Bone marrow (tissue), 2 donors: ENCODE results near the gene PRRG4.
A peak's percentile ranks its signal among the peaks of the same experiment; 100 is the strongest.
"Not testable (repeated sequence)": the region's sequence is repeated elsewhere in the genome, so short reads cannot be mapped to it uniquely, and the experiment has no call there.

Experiments
- DNase-seq, 2 donors: peaks; one replicate each; lab custom pipeline; 2025; lab: John Stamatoyannopoulos, UW

PRRG4 gene

DNA sequence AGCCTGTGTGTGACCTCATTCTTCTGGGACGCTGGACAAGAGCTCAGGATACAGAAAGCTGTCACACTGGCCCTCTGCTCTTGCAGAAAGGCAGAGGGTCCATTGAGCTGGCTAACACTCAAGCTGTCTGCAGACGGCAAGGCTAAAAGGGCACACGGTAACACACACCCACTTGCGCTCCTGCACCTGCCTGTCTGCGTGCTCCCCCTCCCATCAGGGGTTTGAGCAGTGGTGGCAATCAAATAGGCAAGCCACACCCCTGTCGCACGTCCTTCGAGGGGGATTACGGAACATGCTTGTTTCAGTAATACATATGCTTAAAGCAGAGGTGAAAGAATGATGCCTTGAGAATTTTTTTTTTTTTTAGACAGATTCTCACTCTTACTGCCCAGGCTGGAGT is 55.8 kb downstream of the PRRG4 start:
- DNase-seq = no peak

DNA sequence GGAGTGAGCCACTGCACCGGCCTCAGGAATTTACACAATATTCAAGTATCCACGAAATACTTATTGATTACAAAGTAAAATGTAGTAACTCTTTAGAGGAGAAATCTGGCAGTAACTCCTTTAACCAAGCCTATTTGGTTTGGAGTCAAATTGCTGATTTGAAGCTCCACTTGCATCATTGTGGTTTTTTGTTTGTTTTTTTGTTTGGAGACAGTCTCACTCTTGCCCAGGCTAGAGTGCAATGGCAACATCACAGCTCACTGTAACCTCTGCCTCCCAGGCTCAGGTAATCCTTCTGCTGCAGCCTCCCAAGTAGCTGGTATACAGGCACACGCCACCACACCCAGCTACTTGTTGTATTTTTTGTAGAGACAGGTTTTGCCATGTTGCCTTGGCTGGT is 56.5 kb downstream of the PRRG4 start:
- DNase-seq = no peak

DNA sequence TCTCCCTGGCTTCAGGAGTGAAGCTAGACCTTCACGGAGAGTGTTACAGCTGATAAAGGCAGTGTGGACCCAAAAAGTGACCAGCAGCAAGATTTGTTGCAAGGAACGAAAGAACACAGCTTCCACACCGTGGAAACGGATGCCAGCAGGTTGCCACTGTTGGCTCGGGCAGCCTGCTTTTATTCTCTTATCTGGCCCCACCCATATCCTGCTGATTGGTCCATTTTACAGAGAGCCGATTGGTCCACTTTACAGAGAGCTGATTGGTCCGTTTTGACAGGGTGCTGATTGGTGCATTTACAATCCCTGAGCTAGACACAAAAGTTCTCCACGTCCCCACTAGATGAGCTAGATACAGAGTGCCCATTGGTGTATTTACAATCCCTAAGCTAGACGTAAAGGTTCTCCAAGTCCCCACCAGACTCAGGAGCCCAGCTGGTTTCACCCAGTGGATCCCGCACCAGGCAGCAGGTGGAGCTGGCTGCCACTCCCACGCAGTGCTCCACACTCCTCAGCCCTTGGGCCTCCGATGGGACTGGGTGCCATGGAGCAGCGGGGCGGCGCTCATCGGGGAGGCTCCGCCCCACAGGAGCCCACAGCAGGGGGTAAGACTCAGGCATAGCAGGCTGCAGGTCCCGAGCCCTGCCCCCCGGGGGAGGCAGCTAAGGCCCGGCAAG is 58.1 kb downstream of the PRRG4 start:
- not testable (repeated sequence) for DNase-seq

DNA sequence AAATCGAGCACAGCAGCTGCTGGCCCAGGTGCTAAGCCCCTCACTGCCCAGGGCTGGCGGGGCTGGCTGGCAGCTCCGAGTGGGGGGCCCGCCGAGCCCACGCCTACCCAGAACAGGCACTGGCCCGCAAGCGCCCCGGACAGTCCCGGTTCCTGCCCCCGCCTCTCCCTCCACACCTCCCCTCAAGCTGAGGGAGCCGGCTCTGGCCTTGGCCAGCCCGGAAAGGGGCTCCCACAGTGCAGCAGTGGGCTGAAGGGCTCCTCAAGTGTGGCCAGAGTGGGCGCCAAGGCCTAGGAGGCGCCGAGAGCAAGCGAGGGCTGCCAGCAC is 58.6 kb downstream of the PRRG4 start:
- DNase-seq = not testable (repeated sequence)

DNA sequence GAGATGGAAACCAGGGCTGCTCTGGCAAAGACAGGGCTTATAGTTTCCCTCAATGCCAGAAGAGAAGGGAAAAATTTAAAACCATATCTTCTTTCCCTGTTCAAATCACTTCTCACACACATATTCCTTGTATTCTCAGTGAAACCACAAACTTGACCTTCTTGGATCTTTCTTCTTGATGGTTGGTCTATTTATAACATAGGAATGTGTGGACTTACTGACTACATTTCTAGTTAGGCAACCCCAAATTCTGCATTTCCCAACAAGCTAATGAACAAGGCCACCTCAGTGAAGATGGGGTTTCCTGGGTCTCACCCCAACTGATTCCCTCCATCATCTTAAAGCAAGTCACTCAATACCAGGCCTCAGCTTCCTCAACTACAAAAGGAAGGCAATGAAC is 59.1 kb downstream of the PRRG4 start:
- DNase-seq = no peak

DNA sequence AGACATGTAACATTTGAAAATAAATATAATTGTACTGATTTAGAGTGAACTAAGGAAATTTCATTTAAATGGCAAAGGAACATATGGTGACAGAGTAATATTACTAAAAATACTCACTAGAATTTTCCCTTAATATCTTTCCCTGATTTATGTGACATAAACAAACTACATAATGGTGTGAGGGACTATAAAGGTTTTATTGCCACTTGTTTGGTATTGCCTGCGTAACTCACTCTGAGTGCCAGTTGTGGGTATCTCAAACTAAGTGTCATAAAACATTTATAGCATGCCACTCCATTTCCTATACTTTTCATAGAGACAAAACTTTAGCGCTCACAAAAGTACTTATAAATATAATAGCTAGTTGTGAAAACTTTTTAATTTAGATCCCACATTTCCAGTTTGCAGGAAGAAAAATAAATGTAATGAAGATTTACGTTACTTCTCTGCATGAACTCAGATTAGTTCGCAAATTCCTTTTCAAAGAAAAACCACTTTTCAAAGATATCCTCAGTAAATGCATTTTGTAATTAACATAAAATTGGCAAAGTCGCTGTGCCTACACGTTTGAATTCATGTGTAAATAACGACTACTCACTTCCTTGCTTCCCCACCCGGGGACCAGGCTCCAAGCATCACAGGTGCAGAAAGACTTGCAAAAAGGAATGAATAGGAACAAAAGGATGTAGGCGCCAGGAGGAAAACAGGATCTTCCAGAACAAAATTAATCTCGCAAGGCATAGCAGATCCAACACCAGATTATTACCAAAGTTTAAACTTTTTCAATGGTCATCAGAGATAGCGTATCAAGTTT is 61.3 kb downstream of the PRRG4 start:
- no peak for DNase-seq

DNA sequence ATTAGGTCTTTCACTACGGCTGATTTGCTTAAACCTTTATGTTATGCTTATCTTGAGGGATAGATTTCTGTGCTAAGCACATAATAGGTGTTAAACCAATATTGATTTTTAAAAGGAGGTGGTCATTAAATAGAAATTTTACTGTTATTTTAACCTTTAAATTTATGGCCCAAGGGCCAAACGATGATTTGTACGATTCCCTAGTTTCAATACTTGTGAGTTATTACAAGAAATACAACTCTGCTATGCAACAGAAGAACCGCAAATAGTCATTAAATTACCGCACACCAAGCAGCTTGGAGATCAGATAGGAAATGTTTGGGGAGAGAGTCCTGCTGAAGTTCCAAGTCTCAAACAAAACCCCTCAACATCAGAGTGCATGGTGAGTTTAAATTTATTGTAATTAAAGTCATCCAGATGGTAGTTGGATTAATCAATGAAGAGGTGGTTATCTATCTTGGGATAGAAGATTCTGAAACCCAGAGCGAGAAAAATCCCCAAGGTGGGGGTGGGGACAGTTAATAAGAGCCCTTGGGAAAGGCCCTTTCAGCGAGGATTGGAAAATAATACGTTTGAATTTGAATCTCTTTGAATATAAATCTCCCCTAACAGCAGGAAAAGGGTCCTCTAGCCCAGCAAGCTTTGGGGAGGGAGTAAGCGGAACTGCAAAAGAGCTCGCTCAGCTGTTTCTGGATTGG is 62.1 kb downstream of the PRRG4 start:
- peak in 1 of 2 donors; percentile 56 for DNase-seq

DNA sequence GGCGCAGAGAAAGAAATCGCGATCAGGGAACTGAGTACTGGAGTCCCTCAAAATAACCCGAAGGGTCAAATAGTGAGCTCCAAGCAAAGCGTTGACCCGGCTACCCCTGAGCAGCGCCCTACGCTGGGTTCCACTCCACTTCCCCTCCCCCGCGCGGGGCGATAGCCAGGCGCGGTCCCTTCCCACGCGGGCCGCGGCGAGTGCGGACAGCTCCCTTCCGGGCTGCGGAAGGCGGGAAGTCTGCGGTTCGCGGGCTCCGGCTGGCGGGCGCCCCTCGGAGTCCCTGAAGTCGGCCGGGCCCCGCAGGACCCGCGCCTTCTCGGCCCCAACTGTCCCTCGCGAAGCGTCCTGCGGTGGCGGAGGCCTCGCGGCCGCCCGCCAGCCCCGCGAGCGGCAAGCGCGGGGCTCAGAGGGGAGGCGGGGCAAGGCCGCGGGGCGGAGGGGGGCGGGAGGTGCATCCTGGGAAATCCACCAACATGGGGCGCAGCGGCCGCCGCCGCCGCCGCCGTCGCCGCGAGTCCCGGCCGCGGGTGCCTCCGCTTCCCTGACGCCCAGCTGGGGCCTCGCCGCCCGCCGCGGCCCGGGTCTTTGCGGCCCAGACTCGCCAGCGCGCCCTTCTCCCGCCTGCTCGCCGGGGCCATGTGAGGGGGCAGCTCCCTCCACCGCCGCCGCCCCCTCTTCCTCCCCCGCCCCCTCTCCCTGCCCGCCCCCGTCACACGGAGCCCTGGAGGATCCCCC is 62.8 kb downstream of the PRRG4 start, which contains the start of gene QSER1:
Gene QSER1 (plus strand): TSS at position 457 of the 738 bp plus-strand sequence. CDS start 315 bp downstream, outside the sequence.
- peak; percentile 30 to 78 for DNase-seq

DNA sequence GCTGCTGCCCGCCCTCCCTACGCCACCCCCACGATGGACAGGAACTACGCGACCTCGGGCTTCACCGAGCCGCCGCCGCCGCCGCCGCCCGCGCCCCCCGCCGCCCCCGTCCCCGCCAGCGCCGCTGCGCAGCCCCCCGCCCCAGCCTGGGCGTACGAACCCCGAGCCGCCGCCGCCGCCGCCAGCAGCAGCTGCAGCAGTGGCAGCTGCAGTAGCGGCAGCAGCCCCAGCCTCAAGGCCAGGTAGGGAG is 63.3 kb downstream of the PRRG4 start:
- DNase-seq = no peak

DNA sequence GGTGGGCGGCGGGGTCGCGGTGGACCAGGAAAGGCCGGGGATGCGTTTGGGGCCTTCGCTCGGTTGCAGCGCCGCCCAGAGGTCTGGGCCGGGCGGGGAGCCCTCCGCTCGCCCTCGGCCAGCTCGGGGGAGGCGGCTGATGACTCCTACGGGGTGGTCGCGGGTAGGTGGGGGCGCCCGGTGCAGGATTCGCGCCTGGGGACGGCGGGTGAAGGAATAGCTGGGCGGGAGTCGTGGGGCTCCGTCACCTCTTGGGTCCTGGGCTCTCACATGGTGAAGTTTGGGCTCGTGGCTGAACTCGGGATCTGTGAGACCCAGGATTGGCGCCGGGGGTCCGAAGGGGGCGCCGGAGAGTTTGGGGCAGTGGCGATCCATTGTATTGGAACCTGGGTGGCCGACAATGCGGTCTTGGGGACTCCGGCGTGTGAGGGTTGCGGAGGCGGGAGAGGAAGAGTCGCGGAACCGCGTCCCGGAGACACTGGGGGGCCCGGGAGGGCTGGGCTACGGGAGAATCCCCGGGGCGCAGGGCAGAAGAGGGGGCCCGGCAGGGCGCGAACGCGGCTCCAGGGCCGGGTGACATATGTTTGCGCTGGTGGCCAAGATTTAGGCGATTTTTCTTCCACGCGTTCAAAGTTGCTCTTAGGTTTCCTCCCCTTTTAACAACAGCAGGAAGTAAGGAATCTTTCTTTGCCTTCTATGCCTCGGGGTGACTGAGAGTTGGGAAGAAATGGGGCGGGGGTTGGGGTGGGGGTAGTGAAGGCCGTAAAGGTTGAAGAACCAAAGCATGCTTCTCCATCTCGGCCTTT is 63.8 kb downstream of the PRRG4 start:
- DNase-seq = peak; percentile 30 to 50

DNA sequence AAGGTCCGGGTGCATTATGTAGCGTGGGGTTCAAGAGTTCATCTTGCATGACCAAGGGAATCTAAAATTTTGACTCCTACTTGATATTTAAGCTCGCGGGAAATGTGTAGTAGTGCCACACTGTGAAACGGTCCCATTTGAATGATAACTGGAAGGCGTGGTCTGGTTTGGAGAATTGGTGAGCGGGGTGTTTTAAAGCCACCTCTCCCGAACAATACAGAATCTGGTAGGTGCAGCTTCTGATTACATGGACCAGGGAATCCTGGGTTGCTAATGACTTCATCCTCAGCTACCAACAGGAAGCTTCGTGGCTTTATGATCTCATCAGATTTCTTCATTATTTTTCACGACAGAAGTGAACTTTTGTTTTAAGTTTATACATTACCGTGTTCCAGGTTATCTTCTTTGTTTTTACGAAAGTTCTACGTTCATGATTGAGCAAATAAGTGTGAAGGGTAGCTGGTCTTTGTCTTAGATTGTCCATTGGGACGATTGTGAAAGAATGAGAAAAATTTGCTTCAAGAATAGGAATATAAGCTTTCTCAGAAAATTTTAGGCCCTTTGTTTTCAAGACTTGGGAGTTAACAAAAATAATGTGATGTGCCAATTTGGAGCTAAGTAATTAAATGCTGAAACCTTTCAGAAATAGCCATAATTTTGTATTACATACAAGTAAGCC is 64.6 kb downstream of the PRRG4 start:
- peak in 1 of 2 donors; percentile 15 for DNase-seq

DNA sequence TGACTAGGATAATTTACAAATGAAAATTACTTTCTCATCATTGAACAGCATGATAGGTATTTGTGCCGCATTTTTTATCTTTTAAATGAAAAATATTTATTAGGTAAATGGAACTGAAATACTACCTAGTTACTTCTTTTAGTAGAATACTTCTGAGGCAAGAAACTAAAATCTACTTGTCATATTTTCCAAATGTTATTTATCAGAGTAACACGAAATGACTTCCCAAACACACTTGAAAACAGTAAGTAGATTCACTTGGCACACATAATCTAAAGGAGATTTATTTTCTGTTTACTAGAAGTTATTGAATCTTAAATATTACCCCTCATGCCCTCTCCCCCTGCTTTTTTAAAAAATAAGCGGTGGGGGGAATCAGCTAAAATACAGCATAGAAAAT is 65.2 kb downstream of the PRRG4 start:
- DNase-seq = no peak

DNA sequence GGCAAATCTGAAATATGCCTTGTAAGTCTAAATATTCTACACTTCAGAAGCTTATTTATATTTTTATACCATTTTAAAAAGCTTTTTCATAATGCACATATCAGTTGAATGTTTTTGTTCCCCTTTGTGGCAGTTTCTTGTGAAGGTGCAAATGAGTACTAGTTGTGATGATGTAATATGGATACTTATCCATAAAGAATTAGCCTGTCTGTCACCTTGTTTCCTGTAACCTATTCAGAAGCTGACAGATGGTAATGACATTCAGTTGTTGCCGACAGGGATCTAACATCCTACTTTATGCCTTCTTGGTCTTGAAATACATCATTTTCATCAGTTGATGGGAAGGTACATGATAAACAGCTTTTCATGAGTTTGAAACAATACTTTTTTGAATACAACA is 65.7 kb downstream of the PRRG4 start:
- DNase-seq = no peak

DNA sequence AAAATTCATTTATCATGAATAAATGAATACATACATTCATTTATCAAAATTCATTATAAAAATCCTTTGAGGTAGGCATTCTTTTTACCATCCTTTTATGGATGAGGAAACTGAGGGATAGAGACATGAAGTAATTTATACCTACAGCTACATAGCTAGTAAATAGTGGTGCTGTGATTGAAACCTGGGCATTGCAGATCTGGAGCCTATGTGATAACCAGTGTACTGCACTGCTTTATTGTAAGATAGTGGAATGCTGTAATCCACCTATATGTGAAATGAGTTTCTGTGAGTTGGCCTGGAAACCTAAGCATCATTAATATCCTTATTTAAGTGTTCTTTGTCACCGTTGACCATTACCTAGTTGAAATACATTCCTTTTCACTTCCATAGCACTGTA is 67.4 kb downstream of the PRRG4 start:
- DNase-seq = no peak

DNA sequence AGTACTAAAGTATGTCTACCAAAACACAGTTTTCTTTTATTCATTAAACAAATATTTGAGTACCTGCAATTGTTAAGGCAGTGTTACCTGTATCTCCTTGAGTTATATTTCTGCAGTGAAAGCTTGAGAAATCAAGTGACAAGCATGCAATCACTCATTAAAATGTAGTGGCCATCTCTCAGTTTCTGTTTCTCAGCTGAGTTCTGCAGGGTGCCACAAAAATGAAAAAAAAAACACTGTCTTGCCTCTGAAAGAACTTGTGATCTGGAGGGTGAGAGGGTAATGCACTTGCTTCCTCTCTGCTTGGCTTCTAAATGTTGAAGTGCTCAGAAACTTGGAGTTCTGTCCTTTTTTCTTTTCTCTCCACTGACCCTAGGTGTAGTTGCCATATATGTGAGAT is 69.7 kb downstream of the PRRG4 start:
- peak in 1 of 2 donors; percentile 29 for DNase-seq

DNA sequence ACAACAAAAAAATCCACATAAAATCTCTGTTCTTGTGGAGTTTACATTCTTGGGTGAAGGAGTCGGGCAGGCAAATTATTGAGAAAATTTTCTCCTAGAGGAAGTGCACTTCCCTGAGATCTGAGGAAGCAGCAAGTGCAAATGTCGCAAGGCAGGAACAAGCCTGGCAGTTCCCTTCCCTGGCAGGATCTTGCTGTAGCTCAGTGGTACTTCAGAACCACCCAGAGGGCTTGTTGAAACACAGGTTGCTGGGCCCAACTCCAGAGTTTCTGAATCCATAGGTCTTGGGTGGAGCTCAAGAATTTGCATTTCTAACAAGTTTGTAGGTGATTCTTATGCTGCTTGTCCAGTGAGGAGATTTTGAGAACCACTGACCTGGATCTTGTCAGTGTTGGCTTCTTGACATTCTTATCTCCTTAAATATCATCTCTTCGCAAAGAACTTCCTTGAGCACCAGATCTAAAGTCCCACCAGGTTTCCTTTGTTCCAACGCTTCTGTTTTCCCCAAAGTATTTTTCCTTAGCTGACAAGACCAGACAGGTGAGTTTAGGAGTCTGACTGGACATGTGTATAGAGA is 72.5 kb downstream of the PRRG4 start:
- no peak for DNase-seq

DNA sequence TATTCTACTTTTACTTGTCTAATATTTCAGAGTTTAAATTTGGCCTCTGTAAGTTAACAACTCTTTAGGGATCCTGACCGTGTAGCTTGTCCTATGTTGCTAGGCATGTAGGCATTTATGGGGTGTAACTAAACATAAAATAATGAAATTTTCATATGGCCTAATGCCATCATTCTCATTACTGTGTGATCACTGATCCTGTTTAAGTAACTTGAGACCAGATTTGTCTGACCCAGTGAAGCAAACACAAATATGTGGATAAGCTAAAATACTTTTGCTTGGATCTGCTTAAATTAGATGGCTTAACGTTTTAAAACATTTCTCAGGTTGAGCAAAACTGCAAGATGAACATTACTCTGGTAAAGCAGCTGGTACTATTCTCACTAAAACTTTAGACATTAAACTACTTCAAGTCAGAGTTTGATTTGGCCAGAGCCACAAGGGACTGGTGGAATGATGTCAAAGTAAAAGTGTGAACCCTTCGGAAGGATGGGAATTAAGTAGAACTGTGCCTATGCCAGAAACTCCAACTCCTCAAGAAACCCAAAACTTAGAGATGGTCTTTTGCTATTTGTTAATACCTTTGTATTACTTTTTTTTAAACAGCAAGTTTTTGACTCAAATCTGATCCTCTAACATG is 75.4 kb downstream of the PRRG4 start:
- DNase-seq = no peak
